HUDEP-2 (cell line): ENCODE data around the gene QSER1.

Source experiments
- DNase-seq, 76 experiments: peaks; one replicate each; lab custom pipeline; 2025; ENCODE audit not compliant: unreplicated experiment in 76 of 76; lab: John Stamatoyannopoulos, UW

The QSER1 gene

GRCh38 chr11:32888805-32889204 is 3.8 kb upstream of the QSER1 start:
- no peak for DNase-seq

GRCh38 chr11:32890843-32891656 is 1.6 kb upstream of the QSER1 start:
- DNase-seq = no peak

- DNase-seq = peak in 5 of 76 experiments; percentile 11 to 40 (median 34)
Observed at GRCh38 chr11:32891657-32892354, 805 bp upstream of the QSER1 start.

- peak in 2 of 76 experiments; percentile 13 to 30 for DNase-seq
Observed at GRCh38 chr11:32893093-32893342, 407 bp downstream of the QSER1 start.

GRCh38 chr11:32893343-32894148 is 935 bp downstream of the QSER1 start:
- peak in 35 of 76 experiments; percentile 3 to 44 (median 28) for DNase-seq

GRCh38 chr11:32894149-32894827 is 1.7 kb downstream of the QSER1 start:
- DNase-seq = peak in 43 of 76 experiments; percentile 4 to 66 (median 33)

GRCh38 chr11:32894921-32895320 is 2.3 kb downstream of the QSER1 start:
- DNase-seq = no peak

- DNase-seq = no peak
Observed at GRCh38 chr11:32895471-32895870, 2.9 kb downstream of the QSER1 start.

GRCh38 chr11:32897103-32897502 is 4.5 kb downstream of the QSER1 start:
- no peak for DNase-seq

GRCh38 chr11:32899438-32899837 is 6.8 kb downstream of the QSER1 start:
- no peak for DNase-seq

GRCh38 chr11:32902089-32902665 is 9.6 kb downstream of the QSER1 start:
- DNase-seq = no peak

GRCh38 chr11:32905028-32905667 is 12.5 kb downstream of the QSER1 start:
- no peak for DNase-seq

- no peak for DNase-seq
Observed at GRCh38 chr11:32908619-32909018, 16.0 kb downstream of the QSER1 start.

GRCh38 chr11:32911413-32911812 is 18.8 kb downstream of the QSER1 start:
- DNase-seq = peak in 9 of 76 experiments; percentile 2 to 54 (median 18)

GRCh38 chr11:32913445-32913844 is 20.8 kb downstream of the QSER1 start:
- no peak for DNase-seq

- no peak for DNase-seq
Observed at GRCh38 chr11:32916361-32916760, 23.8 kb downstream of the QSER1 start.

- DNase-seq = no peak
Observed at GRCh38 chr11:32916994-32917393, 24.4 kb downstream of the QSER1 start.

- DNase-seq = no peak
Observed at GRCh38 chr11:32918427-32918826, 25.8 kb downstream of the QSER1 start.

- DNase-seq = no peak
Observed at GRCh38 chr11:32919338-32919737, 26.7 kb downstream of the QSER1 start.

- no peak for DNase-seq
Observed at GRCh38 chr11:32920570-32920969, 28.0 kb downstream of the QSER1 start.
